ENCODE results near the gene LETM1.
A peak's percentile ranks its signal among the peaks of the same experiment; 100 is the strongest.

Gene LETM1

DNA sequence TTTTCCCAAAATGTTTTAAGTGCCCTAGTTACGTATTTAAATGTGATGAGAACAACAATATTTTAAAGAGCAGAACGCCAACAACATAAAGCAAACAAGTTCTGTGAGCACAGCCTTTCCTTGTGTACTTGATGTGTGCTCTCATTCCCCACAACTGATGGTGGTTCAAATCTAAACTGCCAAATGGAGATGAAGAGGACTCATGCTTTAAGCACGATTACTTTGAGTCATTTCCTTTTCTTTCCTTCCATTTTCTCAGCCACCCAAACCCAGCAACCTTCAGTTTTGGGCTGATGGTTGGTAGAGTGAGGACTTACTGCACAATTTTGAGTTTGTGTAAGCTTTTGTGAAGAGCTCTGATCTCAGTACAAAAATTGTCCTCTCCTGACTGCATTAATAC is 16.9 kb upstream of the LETM1 start:
- DNase-seq: no peak

DNA sequence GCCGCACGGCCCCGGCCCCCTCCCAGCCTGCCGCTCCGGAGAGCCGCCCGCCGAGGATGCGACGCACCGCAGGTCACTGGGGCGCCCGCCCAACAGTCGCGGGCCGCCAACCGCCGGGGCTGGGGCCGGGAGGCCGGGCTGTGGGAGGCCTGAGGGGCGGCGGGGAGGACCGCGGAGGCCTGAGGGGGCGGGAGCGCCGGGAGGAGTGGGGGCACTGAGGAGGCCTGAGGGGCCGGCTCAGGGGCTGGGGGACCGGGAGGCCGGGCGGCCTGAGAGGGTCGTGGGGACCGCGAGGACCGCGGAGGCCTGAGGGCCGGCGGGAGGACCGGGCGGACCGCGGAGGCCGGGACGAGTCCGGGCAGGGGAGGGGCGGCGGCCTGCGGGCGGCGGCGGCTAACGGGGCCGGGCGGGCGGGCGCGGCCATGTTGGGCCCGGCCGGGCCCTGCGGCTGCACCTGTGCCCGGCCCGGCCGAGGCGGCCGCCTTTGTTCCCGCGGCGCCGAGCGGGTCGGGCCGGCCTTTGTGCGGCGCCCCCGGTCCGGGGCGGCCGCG is 15.6 kb upstream of the LETM1 start:
- peak in 9 of 56 donors; percentile 20 to 59 (median 37) for DNase-seq

DNA sequence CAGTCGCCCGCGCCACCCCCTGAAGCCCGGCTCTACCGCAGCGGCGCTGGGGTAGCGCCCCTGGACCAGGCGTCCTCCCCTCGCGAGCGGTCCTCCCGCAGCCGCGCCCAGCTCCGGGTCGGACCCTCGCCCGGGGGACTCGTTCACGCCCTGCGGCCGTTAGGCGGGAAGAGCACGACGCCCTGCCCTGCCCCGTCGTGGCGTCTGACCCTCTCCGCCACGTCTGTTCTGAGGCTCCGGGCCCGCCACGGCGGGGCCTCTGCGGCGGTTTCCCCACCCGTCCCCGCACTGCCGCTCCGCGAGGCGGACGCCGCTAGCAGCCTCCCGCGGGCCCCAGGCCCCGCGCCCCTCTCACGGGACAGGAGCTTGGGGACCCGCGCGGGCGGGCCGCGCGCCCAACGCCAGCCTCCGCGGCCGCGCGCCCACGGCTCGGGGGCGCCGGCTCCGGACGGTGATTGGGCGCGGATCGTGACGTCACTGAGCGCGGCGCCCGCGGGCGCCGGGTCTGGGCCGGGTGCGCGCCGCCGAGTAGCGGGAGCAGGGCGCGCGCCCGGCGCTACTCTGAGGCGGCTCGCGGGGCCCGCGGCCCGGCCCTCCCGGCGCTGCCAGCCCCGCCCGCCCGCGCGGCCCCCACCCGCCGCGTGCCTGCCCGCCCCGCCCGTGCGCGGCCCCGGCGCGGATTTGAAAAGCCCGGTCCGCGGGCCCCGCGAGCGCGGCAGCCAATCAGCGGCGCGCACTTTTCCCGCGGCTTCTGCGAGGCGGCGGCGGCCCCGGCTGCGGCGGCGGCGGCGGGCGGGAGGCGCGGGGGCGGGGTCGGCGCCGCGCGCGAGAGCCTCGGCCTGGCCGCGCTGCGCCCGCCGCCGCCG is 14.9 kb upstream of the LETM1 start, which contains the start of gene NSD2:
Gene NSD2 (plus strand): TSS at position 816 of the 866 bp plus-strand sequence. CDS start 29,262 bp downstream, outside the sequence.
- peak in 53 of 56 donors; percentile 12 to 95 (median 69) for DNase-seq

DNA sequence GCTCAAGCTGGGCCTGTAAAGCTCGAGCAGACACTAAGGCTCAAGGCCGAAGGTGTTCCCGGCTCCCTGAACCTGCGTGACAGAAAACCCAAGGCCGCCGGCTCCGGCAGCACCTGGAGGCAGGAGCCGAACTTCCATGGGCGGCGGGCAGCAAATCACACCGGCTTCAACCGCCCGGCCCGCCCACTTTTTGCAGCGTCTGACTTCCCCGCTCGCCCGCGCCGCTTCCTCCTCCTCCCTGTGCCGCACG is 14.3 kb upstream of the LETM1 start:
- peak in 35 of 56 donors; percentile 8 to 72 (median 50) for DNase-seq

DNA sequence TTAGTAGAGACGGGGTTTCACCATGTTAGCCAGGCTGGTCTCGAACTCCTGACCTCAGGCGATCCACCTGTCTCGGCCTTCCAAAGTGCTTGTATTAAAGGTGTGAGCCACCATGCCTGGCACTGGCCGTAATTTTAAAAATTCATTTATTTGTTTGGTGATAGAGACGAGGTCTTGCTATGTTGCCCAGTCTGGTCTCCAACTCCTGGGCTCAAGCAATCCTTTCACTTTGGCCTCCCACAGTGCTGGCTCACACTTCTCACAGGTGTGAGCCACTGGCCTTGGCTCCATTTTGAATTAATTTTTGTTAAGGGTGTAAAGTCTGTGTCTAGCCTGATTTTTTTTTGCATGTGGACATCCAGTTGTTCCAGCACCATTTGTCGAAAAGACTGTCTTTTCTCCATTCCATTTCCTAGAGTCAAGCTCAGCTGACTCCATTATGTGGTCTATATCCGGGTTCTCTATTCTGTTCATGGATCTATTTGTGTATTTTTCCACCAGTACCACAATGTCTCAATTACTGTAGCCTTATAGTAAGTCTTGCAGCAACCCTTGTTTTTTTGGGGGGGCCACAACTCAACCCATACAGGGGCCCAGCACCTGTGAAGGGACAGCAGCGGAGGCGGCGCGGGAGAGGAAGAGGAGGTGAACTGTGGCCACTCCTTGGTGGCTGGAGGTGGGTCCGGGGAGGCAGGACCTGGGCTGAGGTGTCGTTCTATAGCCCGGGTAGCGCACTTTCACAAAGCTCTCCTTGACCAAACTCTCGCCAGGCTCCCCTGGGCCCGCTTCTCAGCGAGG is 13.8 kb upstream of the LETM1 start:
- DNase-seq: no peak

DNA sequence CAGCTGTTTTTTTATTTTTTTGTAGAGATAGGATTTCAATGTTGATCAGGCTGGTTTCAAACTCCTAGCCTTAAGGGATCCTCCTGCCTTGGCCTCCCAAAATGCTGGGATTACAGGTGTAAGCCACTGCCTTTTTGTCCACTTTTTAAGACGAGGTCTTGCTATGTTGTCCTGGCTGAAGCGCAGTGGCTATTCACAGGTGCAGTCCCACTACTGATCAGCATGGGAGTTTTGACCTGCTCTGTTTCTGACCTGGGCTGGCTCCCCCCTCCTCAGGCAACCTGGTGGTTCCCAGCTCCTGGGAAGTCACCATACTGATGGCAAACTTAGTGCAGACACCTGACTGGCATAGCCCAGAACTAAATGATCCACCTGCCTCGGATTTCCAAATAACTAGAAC is 13.0 kb upstream of the LETM1 start:
- DNase-seq: no peak

DNA sequence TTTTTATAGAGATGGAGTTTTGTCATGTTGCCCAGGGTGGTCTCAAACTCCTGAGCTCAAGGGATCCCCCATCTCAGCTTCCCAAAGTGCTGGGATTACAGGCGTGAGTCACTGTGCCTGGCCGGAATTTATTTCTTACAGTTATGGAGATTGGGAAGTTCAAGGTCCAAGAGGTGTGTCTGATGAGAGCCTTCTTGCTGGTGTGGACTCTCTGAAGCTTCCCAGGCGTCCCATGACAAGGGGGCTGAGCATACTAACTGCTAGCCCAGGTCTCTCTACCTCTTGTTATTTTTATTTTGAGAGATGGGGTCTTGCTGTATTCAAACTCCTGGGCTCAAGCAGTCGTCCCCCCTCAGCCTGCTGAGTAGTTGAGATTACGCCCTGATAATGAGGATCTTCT is 12.3 kb upstream of the LETM1 start:
- no peak for DNase-seq

DNA sequence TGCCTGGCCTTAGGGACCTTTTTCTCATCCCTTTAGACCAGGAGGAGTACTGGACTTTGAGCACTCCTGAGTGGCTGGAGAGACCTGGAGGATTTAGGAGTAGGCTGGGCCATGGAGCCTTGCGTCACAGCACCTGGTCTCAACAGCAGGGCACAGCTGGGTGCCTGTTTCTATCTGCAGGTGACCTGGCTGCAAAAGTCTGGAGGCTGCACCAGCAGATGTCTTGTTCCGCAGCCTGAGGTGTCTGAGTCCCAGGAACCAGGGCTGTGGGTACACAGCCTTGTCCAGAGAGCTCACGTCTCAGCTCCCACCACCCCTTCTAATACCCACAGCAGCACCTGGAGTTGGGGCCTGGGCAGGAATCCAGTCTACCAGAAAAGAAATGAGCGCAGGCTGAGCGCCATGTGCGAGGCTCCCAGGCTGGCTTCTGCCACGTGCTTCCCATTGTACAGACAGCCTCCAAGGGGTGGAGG is 10.3 kb upstream of the LETM1 start:
- no peak for DNase-seq

DNA sequence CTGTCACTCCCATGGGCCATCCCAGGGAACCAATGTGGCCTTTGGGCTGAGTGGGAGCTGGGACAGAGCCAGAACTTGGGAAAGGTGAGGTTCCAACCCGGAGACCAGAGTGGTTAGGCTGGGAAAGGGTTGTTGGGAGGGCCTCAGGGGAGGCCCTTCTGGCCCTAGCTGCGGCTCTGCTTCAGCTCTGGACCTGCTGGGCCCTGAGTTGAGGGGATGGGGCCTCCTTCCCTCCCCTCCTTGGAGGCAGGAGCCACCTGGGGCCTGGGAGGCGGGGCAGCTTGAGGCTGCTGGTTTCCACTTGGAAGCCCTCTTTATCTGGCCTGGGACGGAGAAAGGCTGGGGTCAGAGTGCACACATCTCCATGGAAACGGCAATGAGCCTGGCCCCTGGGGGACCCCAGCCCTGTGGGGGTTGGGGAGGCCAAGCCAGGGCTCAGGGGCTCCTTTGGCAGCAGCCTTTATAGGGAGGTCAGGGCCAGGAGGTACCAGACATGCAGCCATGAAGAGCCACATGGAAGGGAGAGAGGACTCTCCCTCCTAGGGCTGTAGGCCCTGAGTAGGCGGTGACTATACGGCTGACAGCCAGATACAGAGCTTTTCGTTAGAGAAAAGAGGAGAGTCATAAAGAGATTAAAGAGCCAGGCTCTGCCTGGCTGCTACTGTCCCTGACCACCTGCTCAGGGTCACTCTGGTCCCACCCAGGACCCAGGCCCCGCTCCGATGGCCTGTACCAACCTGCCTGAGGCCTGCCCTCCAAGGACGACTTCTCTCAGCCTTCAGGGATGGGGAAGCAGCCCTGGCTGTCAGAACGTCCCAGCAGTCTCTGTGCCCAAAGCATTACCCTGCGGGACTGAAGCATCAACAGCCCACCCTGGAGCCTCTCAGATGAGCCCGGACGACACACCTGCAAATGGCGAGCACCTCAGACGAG is 8.4 kb upstream of the LETM1 start:
- no peak for DNase-seq

DNA sequence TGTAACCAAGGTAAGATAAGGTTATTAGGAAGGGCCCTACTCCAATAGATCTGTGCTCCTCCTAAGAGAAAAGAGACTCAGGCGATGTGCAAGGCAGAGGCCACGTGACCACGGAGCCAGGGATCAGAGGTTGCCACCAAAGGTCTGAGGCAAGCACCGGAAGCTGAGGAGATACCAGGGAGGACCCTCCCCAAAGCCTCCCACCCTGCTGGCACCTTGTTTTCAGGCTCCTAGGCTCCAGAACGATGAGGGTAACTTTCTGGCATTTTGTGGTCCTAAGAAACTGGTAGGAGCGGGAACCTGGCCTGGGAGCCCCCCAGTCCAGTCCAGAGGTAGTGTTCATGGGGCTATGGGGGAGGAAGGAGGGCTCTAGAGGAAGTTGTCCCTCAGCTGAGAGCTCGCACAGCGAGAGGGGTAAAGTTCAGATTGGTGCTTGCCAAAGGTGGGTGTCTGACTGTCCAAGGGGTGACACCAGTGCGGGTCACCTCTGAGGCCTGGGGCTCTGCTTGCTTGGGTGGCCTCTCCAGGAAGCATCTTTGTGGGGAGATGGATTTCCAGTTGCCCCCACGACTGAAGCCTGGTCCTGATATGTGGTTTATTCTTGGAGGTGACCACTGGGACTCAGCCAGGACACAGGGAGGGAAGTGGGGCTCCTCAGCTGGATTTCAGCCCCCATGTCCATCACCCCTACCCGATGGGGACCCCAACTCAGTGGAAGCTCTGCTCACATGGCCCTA is 7.5 kb upstream of the LETM1 start:
- no peak for DNase-seq

DNA sequence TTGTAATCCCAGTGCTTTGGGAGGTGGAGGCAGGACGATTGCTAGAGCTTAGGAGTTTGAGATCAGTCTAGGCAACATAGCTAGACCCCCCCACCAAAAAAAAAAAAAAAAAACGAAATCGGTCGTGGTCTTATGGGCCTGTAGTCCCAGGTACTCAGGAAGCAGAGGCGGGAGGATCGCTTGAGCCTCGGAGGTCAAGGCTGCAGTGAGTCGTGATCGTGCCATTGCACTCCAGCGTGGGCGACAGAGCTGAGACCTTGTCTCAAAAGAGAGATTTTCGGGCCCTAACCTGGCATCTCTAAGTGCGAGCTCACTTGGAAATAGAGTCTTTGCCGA is 7.0 kb upstream of the LETM1 start:
- DNase-seq: no peak

DNA sequence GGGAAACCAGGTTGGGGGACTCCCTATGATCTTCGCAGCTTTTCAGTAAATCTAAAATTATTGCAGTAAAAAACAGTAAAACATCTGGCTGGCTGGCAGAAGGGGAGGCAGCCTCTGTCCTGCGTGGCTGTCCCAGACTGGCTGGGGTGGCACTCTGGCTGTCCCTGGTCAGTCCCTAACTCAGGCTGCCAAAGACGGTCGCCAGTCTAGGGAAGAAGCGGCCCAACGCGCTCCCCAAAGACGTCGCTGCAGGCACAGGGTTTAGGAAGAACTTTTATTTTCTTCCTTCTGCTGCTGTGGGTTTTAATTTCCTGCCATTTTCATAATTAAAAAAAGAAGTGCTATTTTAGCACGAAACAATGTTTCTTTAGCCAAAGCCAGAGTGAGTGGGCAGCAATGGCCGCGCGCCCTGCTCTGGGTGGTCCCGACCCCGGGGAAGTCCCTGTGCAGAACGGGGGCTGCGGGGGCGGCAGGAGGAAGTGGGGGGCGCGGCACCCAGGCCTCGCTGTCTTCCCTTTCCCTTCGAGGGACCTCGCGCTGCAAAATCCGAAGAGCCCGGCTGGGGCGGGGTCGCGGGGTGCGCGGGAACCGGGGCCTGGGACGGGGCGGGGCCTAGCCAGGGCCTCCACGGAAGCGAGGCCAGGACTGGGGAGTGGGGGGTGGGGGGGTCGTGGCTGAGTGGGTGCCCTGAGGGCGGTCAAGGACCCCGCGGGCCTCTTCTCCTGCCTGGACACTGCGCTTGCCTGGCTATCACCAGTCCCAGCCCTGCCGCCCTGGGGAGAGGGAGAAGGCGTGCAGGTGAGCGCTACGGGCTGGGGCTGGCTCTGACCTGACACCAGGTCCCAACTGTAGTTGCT is 6.3 kb upstream of the LETM1 start:
- no peak for DNase-seq

DNA sequence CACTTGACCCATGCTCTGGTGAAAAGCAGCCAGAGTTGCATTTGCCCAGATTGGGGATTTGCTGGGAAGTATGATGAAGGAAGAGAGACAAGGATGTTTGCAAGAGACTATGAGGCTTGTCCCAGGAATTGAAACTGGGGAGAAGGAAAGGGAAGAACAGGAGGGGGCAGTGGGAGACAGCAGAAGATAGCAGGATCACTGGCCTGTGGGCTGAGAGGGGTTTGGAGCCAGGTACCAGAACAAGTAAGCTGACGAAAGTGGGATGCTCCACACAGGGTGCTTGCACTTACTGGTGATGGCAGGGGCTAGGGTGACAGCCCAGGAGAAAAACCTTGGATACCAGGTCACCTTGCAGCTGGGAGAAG is 3.4 kb upstream of the LETM1 start:
- no peak for DNase-seq

DNA sequence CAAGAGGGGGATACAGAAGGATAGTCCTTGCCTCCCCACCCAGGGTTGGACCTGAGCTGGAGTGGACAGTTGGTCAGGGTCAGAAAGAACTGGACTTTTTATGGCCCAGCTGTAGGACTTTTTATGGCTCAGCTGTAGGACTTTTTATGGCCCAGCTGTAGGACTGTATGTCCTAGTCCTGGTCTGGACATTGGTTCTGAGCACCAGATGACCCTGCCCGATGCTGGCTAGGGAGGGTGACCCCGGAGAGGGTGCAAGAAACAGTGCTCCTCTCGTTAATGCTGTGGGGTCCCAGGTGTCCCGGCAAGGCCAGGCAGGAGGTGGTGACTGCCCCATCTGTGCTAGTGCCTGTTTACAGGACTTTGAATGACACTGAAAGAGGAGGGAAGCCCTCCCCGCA is 2.0 kb upstream of the LETM1 start:
- DNase-seq: no peak

DNA sequence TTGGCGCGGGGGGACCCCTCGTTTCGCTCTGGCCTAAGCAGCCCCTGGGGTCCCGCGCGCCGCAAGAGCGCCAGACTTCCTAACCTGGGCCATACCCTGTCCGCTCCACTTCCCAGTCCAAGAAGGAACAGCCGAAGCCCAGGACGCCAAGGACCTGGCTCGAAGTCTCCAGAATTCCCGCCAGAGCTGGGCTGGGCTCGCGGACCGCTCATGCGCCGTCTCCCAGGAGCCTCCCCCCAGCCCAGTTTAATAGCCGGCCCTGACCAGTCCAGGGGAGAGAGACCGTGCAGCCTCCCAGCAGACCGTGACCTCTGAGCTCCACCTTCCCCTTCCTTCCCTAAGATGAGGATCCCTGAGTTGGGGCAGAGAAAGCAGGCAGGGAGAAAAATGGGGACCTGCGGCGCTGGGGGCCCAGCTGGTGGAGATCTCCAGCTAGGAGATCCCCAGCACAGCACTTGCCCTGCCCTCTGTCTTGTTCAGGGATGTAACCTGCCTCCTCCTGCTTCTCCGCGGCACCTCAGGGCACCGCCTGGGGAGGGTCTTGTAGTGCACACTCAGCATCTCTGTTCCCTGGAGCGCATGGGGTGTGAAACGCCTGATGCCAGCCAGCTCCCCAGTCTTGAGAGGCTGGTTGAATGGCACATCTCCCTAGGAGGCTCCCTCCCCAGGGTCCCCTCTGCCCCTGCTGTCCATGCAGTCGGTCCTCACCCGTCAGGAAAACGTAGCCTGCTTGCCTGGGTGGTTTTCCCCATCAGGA is 1.2 kb upstream of the LETM1 start:
- peak in 14 of 56 donors; percentile 14 to 65 (median 36) for DNase-seq

DNA sequence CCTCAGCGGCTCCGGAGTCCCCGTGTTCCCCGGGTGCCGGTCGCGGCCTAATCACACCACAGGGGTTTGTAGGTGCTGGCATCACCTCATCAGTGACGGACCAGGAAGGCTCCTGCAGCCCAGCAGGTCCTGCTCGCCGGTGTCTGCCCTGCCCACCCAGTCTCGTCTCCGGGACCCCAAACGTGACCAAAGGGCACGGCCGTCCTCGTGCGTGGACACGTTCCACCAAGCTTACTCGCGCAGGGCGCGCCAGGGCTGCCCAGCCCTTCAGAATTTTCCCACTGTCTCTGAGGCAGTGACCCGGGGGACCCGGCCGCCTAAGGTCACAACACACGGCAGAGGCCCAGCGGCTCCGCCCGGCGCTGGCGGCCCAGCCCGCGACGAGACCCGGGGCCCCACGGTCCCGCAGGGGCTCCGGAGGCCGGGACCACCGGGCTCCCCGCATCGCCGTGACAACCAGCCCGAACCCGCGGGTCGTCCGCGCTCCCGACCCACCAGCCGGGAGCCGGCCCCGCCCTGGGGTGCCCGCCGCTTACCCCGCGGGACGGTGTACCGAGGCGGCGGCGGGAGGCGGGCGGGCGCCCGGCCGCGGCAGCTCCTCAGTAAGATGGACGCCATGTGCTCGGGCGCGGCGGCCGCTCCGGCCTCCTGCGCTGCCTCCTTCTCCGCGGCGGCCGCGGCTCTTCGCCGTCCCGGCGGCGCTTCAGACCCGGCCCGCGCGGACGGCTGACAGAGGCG is 454 bp downstream of the LETM1 start:
- no peak for DNase-seq

DNA sequence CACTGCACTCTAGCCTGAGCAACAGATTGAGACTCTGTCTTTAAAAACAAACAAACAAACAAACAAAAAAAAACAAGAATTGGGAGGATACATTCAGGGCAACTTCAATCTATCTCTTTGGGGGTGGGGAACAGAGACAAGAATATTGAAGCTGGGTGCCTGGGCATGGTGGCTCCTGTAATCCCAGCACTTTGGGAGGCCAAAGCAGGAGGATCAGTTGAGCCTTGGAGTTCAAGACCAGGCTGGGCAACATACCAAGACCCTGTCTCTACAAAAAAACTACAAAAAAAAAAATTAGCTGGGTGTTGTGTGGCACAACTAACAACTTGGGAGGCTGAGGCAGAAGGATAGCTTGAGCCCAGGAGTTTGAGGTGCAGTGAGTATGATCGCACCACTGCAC is 1.2 kb downstream of the LETM1 start:
- DNase-seq: no peak
